SH-SY5Y (cell line): ENCODE measurements around the gene DSCAML1.

ENCODE experiments used
- GATA2 ChIP-seq: IDR thresholded peaks from 2 replicates; pipeline ENCODE4 v1.6.1; 2011; ENCODE audit warnings: mild to moderate bottlenecking, low read depth, low read length
- GATA3 ChIP-seq: IDR thresholded peaks from 2 replicates; pipeline ENCODE4 v1.6.1; 2011; ENCODE audit warnings: low read depth, mild to moderate bottlenecking, low read length, moderate library complexity

DNA sequence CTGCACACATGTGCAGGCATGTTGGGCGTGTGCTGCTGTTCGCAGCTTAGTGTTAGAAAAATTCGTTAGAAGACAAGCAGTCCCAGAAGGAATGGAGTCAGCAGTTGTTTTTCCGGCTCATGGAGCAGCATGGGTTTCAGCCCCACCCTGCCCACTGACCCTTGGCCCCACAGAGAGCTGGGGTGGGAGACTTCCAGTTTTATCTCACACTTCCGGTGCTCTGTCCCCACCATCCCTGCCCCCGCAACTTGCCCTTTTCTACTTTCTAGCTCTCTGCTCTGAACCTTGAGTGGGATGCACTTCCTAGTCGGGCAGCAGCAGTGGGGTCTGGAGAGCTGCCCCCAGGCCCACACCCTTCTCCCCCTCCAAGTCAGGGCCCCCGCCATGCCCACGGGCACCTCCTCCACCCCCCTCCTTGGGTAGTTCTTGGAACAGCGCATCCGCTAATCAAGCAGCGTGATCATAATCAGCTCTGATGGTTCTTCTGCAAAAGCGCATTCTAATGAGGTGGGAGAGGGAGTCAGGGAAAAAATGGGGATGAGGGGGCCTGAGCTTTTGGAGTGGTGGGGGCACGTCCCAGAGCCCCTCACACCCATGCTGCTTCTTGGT lies 285.0 kb downstream of the DSCAML1 start:
- TF ChIP-seq GATA2, result peak; percentile 65; the same call in 1 of the 2 replicates
- TF ChIP-seq GATA3, result no peak
